Esophagus muscularis mucosa (tissue), 3 donors: ENCODE results near the gene GALNT15.

ENCODE experiments used
- CTCF ChIP-seq, 3 experiments: fragments of 200-600 bp in 2 of 3; fragments of 450-650 bp in 1 of 3; sonication (generic) in 2 of 3; IDR thresholded peaks; one replicate each; pipeline ENCODE4 v1.5.1; 2017 to 2019; ENCODE audit warnings: antibody characterized with exemption in 3 of 3, mild to moderate bottlenecking in 2 of 3, moderate library complexity in 1 of 3
- POLR2A ChIP-seq: fragments of 450-650 bp; IDR thresholded peaks from one replicate; pipeline ENCODE4 v1.6.1; 2017; ENCODE audit warnings: antibody characterized with exemption, moderate library complexity, mild to moderate bottlenecking, low read depth
- POLR2AphosphoS5 ChIP-seq, 2 donors: sonication (generic); formaldehyde crosslinking; IDR thresholded peaks; one replicate each; pipeline ENCODE4 v1.6.1; 2017; ENCODE audit warnings: antibody characterized with exemption in 2 of 2

GRCh38 chr3:16137044-16137443, 37.4 kb upstream of the GALNT15 start:
- TF ChIP-seq CTCF (IDR thresholded peaks at IDR 0.05), result no peak
- no peak for TF ChIP-seq POLR2AphosphoS5 (IDR thresholded peaks at IDR 0.05)
- TF ChIP-seq POLR2A, result no peak
